K562 (cell line): ENCODE measurements around the gene NOX1. TPM values are rescaled to one million over a fixed set of nuclear protein-coding genes. Genes with fewer than 3 reads are reported as not detected.

Source experiments
- ATAC-seq: fragments of 200-7000 bp; cut with Tn5 transposase; 3 replicates; pipeline ENCODE4 v1.9.1; 2020; ENCODE audit warnings: moderate library complexity
- BruUV-seq: library from RNA; stranded (reverse); fragments of 400-500 nt; replicated peaks from 2 replicates; lab custom pipeline; 2021; lab: Mats Ljungman, UMichigan
- CTCF ChIA-PET: fragments of 300-600 bp; formaldehyde crosslinking; extraction: SDS; loops from one replicate; lab custom pipeline; 2021; ENCODE audit warnings: low intra/inter-chr PET ratio; lab: Yijun Ruan, JAX
- POLR2A ChIA-PET: fragments of 300-600, 350-650 bp; sonication (Branson Sonifier 250); formaldehyde crosslinking; extraction: SDS; loops from one replicate; lab custom pipeline; 2021; ENCODE audit warnings: antibody characterized with exemption, inconsistent platforms; lab: Yijun Ruan, JAX
- DNase-seq, 4 experiments: peaks; one replicate each; pipeline versions ENCODE4 v3.0.0 to v3.0.0-alpha.2; 2011 to 2018; ENCODE audit warnings: low spot score in 3 of 4, mixed read lengths in 3 of 4; ENCODE audit errors: extremely low read depth in 1 of 4
- FAIRE-seq: peaks from 2 replicates; lab custom pipeline; 2011; peaks lifted over from hg19 to GRCh38; lab: Jason Lieb, UNC
- H2AFZ ChIP-seq: 2 replicates; pipeline ENCODE4 v1.6.0; 2011; ENCODE audit warnings: low read depth, low read length, control low read depth, inconsistent platforms
- H3K27ac ChIP-seq: fragments of 200-600 bp; 3 replicates; pipeline ENCODE4 v1.8.0; 2011; ENCODE audit warnings: low read depth, mild to moderate bottlenecking, control low read depth, inconsistent platforms, low read length, moderate library complexity, mixed read lengths; ENCODE audit errors: extremely low read depth
- H3K27me3 ChIP-seq, 2 experiments: fragments of 300-600 bp in 1 of 2; 2 replicates in 1 of 2; 3 replicates in 1 of 2; pipeline versions ENCODE4 v1.6.0 to v1.8.0; 2011; ENCODE audit warnings: inconsistent platforms in 2 of 2, low read length in 2 of 2, mild to moderate bottlenecking in 1 of 2, mixed read lengths in 1 of 2, moderate library complexity in 1 of 2; ENCODE audit not compliant: control insufficient read depth in 2 of 2, insufficient read depth in 2 of 2
- H3K36me3 ChIP-seq: fragments of 300-600 bp; 3 replicates; pipeline ENCODE4 v1.8.0; 2011; ENCODE audit warnings: mild to moderate bottlenecking, low read length, inconsistent platforms; ENCODE audit not compliant: control insufficient read depth, insufficient read depth
- H3K4me1 ChIP-seq, 2 experiments: fragments of 200-600 bp in 1 of 2; replicated peaks in 1 of 2; 2 replicates in 1 of 2; 3 replicates in 1 of 2; pipeline versions ENCODE4 v1.5.1 to v1.8.0; 2011; ENCODE audit warnings: inconsistent platforms in 2 of 2, low read length in 2 of 2, mild to moderate bottlenecking in 1 of 2, mixed read lengths in 1 of 2, moderate library complexity in 1 of 2; ENCODE audit not compliant: control insufficient read depth in 2 of 2, insufficient read depth in 2 of 2
- H3K4me2 ChIP-seq: 2 replicates; pipeline ENCODE4 v1.6.1; 2011; ENCODE audit warnings: low read length, control low read depth, inconsistent platforms, mixed read lengths; ENCODE audit not compliant: insufficient read depth
- H3K4me3 ChIP-seq: fragments of 200-600 bp; sonication (generic), shearing (Covaris generic); 2 replicates; pipeline ENCODE4 v1.5.1; 2016; ENCODE audit warnings: control low read depth, inconsistent platforms
- H3K79me2 ChIP-seq: fragments of 200-600 bp; 3 replicates; pipeline ENCODE4 v1.8.0; 2011; ENCODE audit warnings: low read length, inconsistent platforms; ENCODE audit not compliant: control insufficient read depth, insufficient read depth
- H3K9ac ChIP-seq, 2 experiments: 2 replicates each; pipeline versions ENCODE4 v1.6.0 to v1.6.1; 2011; ENCODE audit warnings: low read depth in 2 of 2, low read length in 2 of 2, control low read depth in 1 of 2, inconsistent platforms in 1 of 2, mild to moderate bottlenecking in 1 of 2, mixed read lengths in 1 of 2; ENCODE audit not compliant: insufficient read depth in 1 of 2
- H3K9me1 ChIP-seq: one replicate; pipeline ENCODE4 v1.6.0; 2011; ENCODE audit warnings: inconsistent platforms, mild to moderate bottlenecking, low read length, moderate library complexity; ENCODE audit not compliant: control insufficient read depth, insufficient read depth
- H3K9me3 ChIP-seq: replicated peaks from 2 replicates; pipeline ENCODE4 v1.5.1; 2011; ENCODE audit warnings: low read depth, low read length, inconsistent platforms; ENCODE audit not compliant: control insufficient read depth, insufficient read depth
- H4K20me1 ChIP-seq: replicated peaks from 2 replicates; pipeline ENCODE4 v1.6.1; 2011; ENCODE audit warnings: low read length, inconsistent platforms, mixed read lengths; ENCODE audit not compliant: control insufficient read depth, insufficient read depth
- E2F3 ChIP-seq: fragments of 250-450 bp; sonication (Bioruptor Pico); IDR thresholded peaks from 2 replicates; pipeline ENCODE4 v1.4.0; 2020; ENCODE audit warnings: mild to moderate bottlenecking
- E2F4 ChIP-seq: sonication (generic); formaldehyde crosslinking; IDR thresholded peaks from 2 replicates; pipeline ENCODE4 v1.8.0; 2022; ENCODE audit warnings: mild to moderate bottlenecking, low read depth, missing genetic modification reagents
- KAT2B ChIP-seq: IDR thresholded peaks from one replicate; pipeline ENCODE4 v1.6.1; 2012; ENCODE audit warnings: low read depth, mild to moderate bottlenecking, control low read depth, inconsistent platforms, low read length, moderate library complexity
- MTA3 ChIP-seq: fragments of 450-650 bp; formaldehyde crosslinking; IDR thresholded peaks from 2 replicates; pipeline ENCODE4 v1.6.1; 2017; ENCODE audit warnings: mild to moderate bottlenecking, borderline replicate concordance
- RBM15 ChIP-seq: fragments of 200-400 bp; formaldehyde crosslinking; IDR thresholded peaks from 2 replicates; pipeline ENCODE4 v1.6.1; 2018; ENCODE audit warnings: mild to moderate bottlenecking, low read length, moderate library complexity; ENCODE audit not compliant: insufficient read depth
- WHSC1 ChIP-seq: IDR thresholded peaks from one replicate; pipeline ENCODE4 v1.6.1; 2012; ENCODE audit warnings: low read length, control low read depth, inconsistent platforms
- ZNF444 ChIP-seq: fragments of 250-450 bp; sonication (Bioruptor Pico); IDR thresholded peaks from 2 replicates; pipeline ENCODE4 v1.4.0; 2020; ENCODE audit warnings: mild to moderate bottlenecking, moderate library complexity
- ZNF512 ChIP-seq: IDR thresholded peaks from 2 replicates; pipeline ENCODE4 v1.6.1; 2016; ENCODE audit warnings: missing genetic modification characterization, missing compliant biosample characterization
- WGBS: fragments of 100-300 bp; shearing (Covaris generic); methylation state at CpG from one replicate; pipeline ENCODE4 v1.1.6; 2016; ENCODE audit warnings: low coverage, mixed read lengths; ENCODE audit not compliant: insufficient coverage; ENCODE audit errors: missing lambda C conversion rate; 5-methylcytosine and 5-hydroxymethylcytosine counted together
- in situ Hi-C: fragments of 300-500 bp; cut with MboI; formaldehyde crosslinking; loops from 4 replicates; pipeline ENCODE4 v1.15.0; 2018; ENCODE audit warnings: inconsistent platforms, mixed read lengths
- intact Hi-C: fragments of 100-400 bp; cut with micrococcal nuclease; formaldehyde crosslinking; loops from 2 replicates; pipeline ENCODE4 v1.14.2; 2022
- polyA plus RNA-seq, 8 experiments: library from polyadenylated mRNA; depleted of rRNA in 4 of 8; stranded (reverse) in 5 of 8; unstranded in 3 of 8; fragments of >200 nt; fragmentation: Nextera tagmentation in 2 of 8; fragmentation: Illumina TruSeq in 1 of 8; extraction: Ambion mirVana in 2 of 8; extraction: Trizol in 1 of 8; gene quantifications; 2 replicates each; pipeline versions ENCODE4 v1.2.1 to v1.2.3, GENCODE V29; 2011 to 2014; ENCODE audit warnings: inconsistent platforms in 1 of 8, missing spikeins in 1 of 8
- total RNA-seq, 7 experiments: library from RNA; depleted of rRNA in 6 of 7; stranded (reverse); fragments of >200 nt in 6 of 7; fragmentation: Illumina TruSeq in 2 of 7; extraction: Trizol in 2 of 7; gene quantifications; 2 replicates each; pipeline versions ENCODE4 v1.2.1 to v1.2.3, GENCODE V29; 2011 to 2021; ENCODE audit warnings: low replicate concordance in 1 of 7
- TF ChIP-seq, protein P1 (sequence below): fragments of 250-450 bp; sonication (Bioruptor Pico); IDR thresholded peaks from 2 replicates; pipeline ENCODE4 v1.4.0; 2020; ENCODE audit warnings: mild to moderate bottlenecking, moderate library complexity
- TF ChIP-seq, protein P2 (sequence below): sonication (generic); formaldehyde crosslinking; IDR thresholded peaks from 2 replicates; pipeline ENCODE4 v1.8.1; 2023; ENCODE audit warnings: mild to moderate bottlenecking, missing genetic modification reagents
- TF ChIP-seq, protein P3 (sequence below): fragments of 150-350 bp; IDR thresholded peaks from 2 replicates; pipeline ENCODE4 v1.6.1; 2014; ENCODE audit warnings: low read depth, mild to moderate bottlenecking, low read length, borderline replicate concordance

The NOX1 gene
- total and polyA plus RNA-seq, 9 of the 15 experiments (the other 6 are each of a cell fraction or from before 2014, with no cell fraction given): 0.01 TPM; not detected in 8

GRCh38 chrX:100870527-100870926 is 3.6 kb downstream of the NOX1 start:
- DNase-seq (no peak), FAIRE-seq (no peak), ATAC-seq (no peak)
- CTCF ChIA-PET: no interaction called here
- Histone ChIP-seq H3K4me2 (no peak overlapping the region), H3K79me2 (no peaks in the 10 kb centered on the region), H3K27ac (no peak overlapping the region), H4K20me1 (no peaks in the 10 kb centered on the region), H3K9me3 (no peaks in the 10 kb centered on the region), H3K9me1 (no peaks in the 10 kb centered on the region), H2AFZ (no peak overlapping the region), H3K4me3 (no peak overlapping the region), H3K27me3 (peaks cover 0 to 4% of the 10 kb centered on the region in 2 experiments; a peak in 1 of 5 replicates), H3K36me3 (no peaks in the 10 kb centered on the region), H3K9ac (no peak overlapping the region), H3K4me1 (no peaks in the 10 kb centered on the region)
- intact Hi-C loops (no loop called here), in situ Hi-C loops (no loop called here)
- BruUV-seq: no TSS peak
- POLR2A ChIA-PET: no interaction called here
- WGBS: 0% methylated on average over 5 of the region's 5 CpGs
- TF ChIP-seq E2F4 (CRISPR knock-in tag) (no peak), RBM15 (no peak), MTA3 (no peak), E2F3 (CRISPR knock-in tag) (no peak), ZNF512 (tag) (no peak), ZNF444 (CRISPR knock-in tag) (no peak), WHSC1 (no peak), KAT2B (no peak)
- TF ChIP-seq, protein P1, sequence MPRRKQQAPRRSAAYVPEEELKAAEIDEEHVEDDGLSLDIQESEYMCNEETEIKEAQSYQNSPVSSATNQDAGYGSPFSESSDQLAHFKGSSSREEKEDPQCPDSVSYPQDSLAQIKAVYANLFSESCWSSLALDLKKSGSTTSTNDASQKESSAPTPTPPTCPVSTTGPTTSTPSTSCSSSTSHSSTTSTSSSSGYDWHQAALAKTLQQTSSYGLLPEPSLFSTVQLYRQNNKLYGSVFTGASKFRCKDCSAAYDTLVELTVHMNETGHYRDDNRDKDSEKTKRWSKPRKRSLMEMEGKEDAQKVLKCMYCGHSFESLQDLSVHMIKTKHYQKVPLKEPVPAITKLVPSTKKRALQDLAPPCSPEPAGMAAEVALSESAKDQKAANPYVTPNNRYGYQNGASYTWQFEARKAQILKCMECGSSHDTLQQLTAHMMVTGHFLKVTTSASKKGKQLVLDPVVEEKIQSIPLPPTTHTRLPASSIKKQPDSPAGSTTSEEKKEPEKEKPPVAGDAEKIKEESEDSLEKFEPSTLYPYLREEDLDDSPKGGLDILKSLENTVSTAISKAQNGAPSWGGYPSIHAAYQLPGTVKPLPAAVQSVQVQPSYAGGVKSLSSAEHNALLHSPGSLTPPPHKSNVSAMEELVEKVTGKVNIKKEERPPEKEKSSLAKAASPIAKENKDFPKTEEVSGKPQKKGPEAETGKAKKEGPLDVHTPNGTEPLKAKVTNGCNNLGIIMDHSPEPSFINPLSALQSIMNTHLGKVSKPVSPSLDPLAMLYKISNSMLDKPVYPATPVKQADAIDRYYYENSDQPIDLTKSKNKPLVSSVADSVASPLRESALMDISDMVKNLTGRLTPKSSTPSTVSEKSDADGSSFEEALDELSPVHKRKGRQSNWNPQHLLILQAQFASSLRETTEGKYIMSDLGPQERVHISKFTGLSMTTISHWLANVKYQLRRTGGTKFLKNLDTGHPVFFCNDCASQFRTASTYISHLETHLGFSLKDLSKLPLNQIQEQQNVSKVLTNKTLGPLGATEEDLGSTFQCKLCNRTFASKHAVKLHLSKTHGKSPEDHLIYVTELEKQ (CRISPR knock-in tag): no peak
- TF ChIP-seq, protein P2, sequence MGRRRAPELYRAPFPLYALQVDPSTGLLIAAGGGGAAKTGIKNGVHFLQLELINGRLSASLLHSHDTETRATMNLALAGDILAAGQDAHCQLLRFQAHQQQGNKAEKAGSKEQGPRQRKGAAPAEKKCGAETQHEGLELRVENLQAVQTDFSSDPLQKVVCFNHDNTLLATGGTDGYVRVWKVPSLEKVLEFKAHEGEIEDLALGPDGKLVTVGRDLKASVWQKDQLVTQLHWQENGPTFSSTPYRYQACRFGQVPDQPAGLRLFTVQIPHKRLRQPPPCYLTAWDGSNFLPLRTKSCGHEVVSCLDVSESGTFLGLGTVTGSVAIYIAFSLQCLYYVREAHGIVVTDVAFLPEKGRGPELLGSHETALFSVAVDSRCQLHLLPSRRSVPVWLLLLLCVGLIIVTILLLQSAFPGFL: no peak
- TF ChIP-seq, protein P3, sequence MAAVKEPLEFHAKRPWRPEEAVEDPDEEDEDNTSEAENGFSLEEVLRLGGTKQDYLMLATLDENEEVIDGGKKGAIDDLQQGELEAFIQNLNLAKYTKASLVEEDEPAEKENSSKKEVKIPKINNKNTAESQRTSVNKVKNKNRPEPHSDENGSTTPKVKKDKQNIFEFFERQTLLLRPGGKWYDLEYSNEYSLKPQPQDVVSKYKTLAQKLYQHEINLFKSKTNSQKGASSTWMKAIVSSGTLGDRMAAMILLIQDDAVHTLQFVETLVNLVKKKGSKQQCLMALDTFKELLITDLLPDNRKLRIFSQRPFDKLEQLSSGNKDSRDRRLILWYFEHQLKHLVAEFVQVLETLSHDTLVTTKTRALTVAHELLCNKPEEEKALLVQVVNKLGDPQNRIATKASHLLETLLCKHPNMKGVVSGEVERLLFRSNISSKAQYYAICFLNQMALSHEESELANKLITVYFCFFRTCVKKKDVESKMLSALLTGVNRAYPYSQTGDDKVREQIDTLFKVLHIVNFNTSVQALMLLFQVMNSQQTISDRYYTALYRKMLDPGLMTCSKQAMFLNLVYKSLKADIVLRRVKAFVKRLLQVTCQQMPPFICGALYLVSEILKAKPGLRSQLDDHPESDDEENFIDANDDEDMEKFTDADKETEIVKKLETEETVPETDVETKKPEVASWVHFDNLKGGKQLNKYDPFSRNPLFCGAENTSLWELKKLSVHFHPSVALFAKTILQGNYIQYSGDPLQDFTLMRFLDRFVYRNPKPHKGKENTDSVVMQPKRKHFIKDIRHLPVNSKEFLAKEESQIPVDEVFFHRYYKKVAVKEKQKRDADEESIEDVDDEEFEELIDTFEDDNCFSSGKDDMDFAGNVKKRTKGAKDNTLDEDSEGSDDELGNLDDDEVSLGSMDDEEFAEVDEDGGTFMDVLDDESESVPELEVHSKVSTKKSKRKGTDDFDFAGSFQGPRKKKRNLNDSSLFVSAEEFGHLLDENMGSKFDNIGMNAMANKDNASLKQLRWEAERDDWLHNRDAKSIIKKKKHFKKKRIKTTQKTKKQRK: no peak
